DND-41 (cell line): Measurements from ENCODE around the gene ANK3.

Source experiments
- EZH2 ChIP-seq: IDR thresholded peaks from 3 replicates; pipeline ENCODE4 v1.6.1; 2012; ENCODE audit warnings: borderline replicate concordance, low read depth, mild to moderate bottlenecking, moderate library complexity, low read length, inconsistent platforms; ENCODE audit not compliant: severe bottlenecking
- TF ChIP-seq, protein P1 (sequence below): IDR thresholded peaks from 2 replicates; pipeline ENCODE4 v1.5.1; 2012; ENCODE audit warnings: borderline replicate concordance, low read length, moderate library complexity, mild to moderate bottlenecking; ENCODE audit not compliant: poor library complexity, severe bottlenecking; ENCODE audit errors: extremely low read depth

DNA sequence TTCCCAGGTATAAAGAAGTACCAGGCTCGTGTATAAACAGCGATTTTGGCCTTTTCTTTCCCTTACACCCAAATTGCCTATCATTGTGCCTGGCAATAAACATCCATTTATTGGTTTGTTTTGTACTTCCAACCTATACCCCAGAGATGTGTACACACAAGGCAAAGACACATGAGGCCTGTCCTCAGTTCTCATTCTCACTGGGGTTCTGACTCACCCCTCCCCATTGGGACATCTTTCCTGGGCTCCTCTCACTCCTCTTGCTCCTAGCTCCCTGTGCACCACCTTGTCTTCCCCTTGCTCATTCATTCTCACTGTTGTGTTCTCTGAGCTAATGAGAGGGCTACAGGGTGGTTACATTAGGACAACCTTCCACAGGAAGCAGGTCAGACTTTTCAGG lies 240.7 kb downstream of the ANK3 start:
- TF ChIP-seq, protein P1, sequence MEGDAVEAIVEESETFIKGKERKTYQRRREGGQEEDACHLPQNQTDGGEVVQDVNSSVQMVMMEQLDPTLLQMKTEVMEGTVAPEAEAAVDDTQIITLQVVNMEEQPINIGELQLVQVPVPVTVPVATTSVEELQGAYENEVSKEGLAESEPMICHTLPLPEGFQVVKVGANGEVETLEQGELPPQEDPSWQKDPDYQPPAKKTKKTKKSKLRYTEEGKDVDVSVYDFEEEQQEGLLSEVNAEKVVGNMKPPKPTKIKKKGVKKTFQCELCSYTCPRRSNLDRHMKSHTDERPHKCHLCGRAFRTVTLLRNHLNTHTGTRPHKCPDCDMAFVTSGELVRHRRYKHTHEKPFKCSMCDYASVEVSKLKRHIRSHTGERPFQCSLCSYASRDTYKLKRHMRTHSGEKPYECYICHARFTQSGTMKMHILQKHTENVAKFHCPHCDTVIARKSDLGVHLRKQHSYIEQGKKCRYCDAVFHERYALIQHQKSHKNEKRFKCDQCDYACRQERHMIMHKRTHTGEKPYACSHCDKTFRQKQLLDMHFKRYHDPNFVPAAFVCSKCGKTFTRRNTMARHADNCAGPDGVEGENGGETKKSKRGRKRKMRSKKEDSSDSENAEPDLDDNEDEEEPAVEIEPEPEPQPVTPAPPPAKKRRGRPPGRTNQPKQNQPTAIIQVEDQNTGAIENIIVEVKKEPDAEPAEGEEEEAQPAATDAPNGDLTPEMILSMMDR, result no peak
- no peak for TF ChIP-seq EZH2
